GM23338 (cell line): ENCODE results near the gene NUCB1. TPM values are rescaled to one million over a fixed set of nuclear protein-coding genes. Genes with fewer than 3 reads are reported as not detected.

Experiments used
- ATAC-seq: fragments of 200-7000 bp; cut with Tn5 transposase; 3 replicates; pipeline ENCODE4 v1.9.1; 2020
- DNase-seq: peaks from one replicate; pipeline ENCODE4 v3.0.0-alpha.2; 2015; ENCODE audit warnings: low spot score
- H2AFZ ChIP-seq: fragments of 200-600 bp; sonication (generic); 2 replicates; pipeline ENCODE4 v1.8.0; 2016; ENCODE audit warnings: antibody characterized with exemption, mild to moderate bottlenecking, moderate library complexity
- H3F3A ChIP-seq: fragments of 200-600 bp; sonication (generic); replicated peaks from 2 replicates; pipeline ENCODE4 v1.8.0; 2017; ENCODE audit warnings: antibody characterized with exemption, mixed run types, low read depth
- H3K27ac ChIP-seq: fragments of 200-600 bp; sonication (generic); 2 replicates; pipeline ENCODE4 v1.6.1; 2016; ENCODE audit warnings: low read depth
- H3K27me3 ChIP-seq: fragments of 200-600 bp; sonication (generic); 2 replicates; pipeline ENCODE4 v1.8.0; 2016; ENCODE audit warnings: mild to moderate bottlenecking, mixed run types, moderate library complexity; ENCODE audit not compliant: insufficient read depth
- H3K36me3 ChIP-seq: fragments of 200-600 bp; sonication (generic); 2 replicates; pipeline ENCODE4 v1.8.0; 2016; ENCODE audit warnings: mild to moderate bottlenecking; ENCODE audit not compliant: insufficient read depth
- H3K4me1 ChIP-seq: fragments of 200-600 bp; sonication (generic); 2 replicates; pipeline ENCODE4 v1.8.0; 2016; ENCODE audit warnings: mild to moderate bottlenecking, moderate library complexity; ENCODE audit not compliant: insufficient read depth
- H3K4me2 ChIP-seq: fragments of 200-600 bp; sonication (generic); 2 replicates; pipeline ENCODE4 v1.7.1; 2017; ENCODE audit warnings: mixed run types
- H3K4me3 ChIP-seq: fragments of 200-600 bp; sonication (generic); 2 replicates; pipeline ENCODE4 v1.6.1; 2016; ENCODE audit warnings: mixed run types
- H3K79me2 ChIP-seq: fragments of 200-600 bp; sonication (generic); replicated peaks from 2 replicates; pipeline ENCODE4 v1.8.0; 2017; ENCODE audit warnings: mild to moderate bottlenecking; ENCODE audit not compliant: insufficient read depth
- H3K9me2 ChIP-seq: fragments of 200-600 bp; sonication (generic); 2 replicates; pipeline ENCODE4 v1.8.0; 2017; ENCODE audit not compliant: insufficient read depth
- H4K20me1 ChIP-seq: fragments of 200-600 bp; sonication (generic); replicated peaks from 2 replicates; pipeline ENCODE4 v1.8.0; 2017; ENCODE audit warnings: mild to moderate bottlenecking; ENCODE audit not compliant: insufficient read depth
- H3K27ac Mint-ChIP-seq: 2 replicates; pipeline ENCODE4 v1.8.0; 2020; ENCODE audit warnings: inconsistent platforms, mild to moderate bottlenecking, moderate library complexity, mixed read lengths
- H3K27me3 Mint-ChIP-seq: 3 replicates; pipeline ENCODE4 v1.8.0; 2022; ENCODE audit warnings: low read depth, mild to moderate bottlenecking, moderate library complexity, mixed read lengths, inconsistent platforms; ENCODE audit not compliant: insufficient read depth, poor library complexity
- H3K36me3 Mint-ChIP-seq: 3 replicates; pipeline ENCODE4 v1.8.0; 2021; ENCODE audit warnings: low read depth, mild to moderate bottlenecking, inconsistent platforms, moderate library complexity, mixed read lengths
- H3K4me1 Mint-ChIP-seq: 3 replicates; pipeline ENCODE4 v1.8.0; 2020; ENCODE audit warnings: mild to moderate bottlenecking, inconsistent platforms, mixed read lengths
- H3K4me3 Mint-ChIP-seq: 3 replicates; pipeline ENCODE4 v1.8.0; 2021; ENCODE audit warnings: moderate library complexity, mild to moderate bottlenecking, inconsistent platforms, mixed read lengths
- H3K9me3 Mint-ChIP-seq: 3 replicates; pipeline ENCODE4 v1.8.0; 2020; ENCODE audit warnings: moderate library complexity, mild to moderate bottlenecking, inconsistent platforms, mixed read lengths
- CREB1 ChIP-seq: fragments of 250-450 bp; sonication (Bioruptor Pico); IDR thresholded peaks from 2 replicates; pipeline ENCODE4 v1.5.0; 2020; ENCODE audit warnings: low read depth, mild to moderate bottlenecking, moderate library complexity
- CTCF ChIP-seq, 2 experiments: fragments of 200-600 bp in 1 of 2; sonication (generic) in 1 of 2; conservative IDR thresholded peaks; 2 replicates each; pipeline versions ENCODE4 v1.5.1 to v1.6.1; 2016 to 2017; ENCODE audit warnings: antibody characterized with exemption in 2 of 2, low read depth in 2 of 2, mild to moderate bottlenecking in 2 of 2, moderate library complexity in 1 of 2
- ETS1 ChIP-seq: IDR thresholded peaks from 2 replicates; pipeline ENCODE4 v1.6.1; 2016; ENCODE audit warnings: antibody characterized with exemption
- EZH2 ChIP-seq: fragments of 200-600 bp; sonication (generic); IDR thresholded peaks from one replicate; pipeline ENCODE4 v1.8.0; 2017; ENCODE audit warnings: antibody characterized with exemption, mild to moderate bottlenecking, low read depth; ENCODE audit not compliant: unreplicated experiment
- EZH2phosphoT487 ChIP-seq: fragments of 200-600 bp; sonication (generic); IDR thresholded peaks from one replicate; pipeline ENCODE4 v1.8.1; 2018; ENCODE audit warnings: antibody characterized with exemption; ENCODE audit not compliant: unreplicated experiment
- NANOG ChIP-seq: IDR thresholded peaks from 2 replicates; pipeline ENCODE4 v1.6.1; 2016; ENCODE audit warnings: antibody characterized with exemption, borderline replicate concordance
- POLR2AphosphoS5 ChIP-seq: IDR thresholded peaks from 2 replicates; pipeline ENCODE4 v1.6.1; 2016; ENCODE audit warnings: antibody characterized with exemption, low read depth
- ZNF114 ChIP-seq: fragments of 250-450 bp; sonication (Bioruptor Pico); IDR thresholded peaks from 2 replicates; pipeline ENCODE4 v1.5.0; 2020; ENCODE audit warnings: mild to moderate bottlenecking, moderate library complexity
- ZNF331 ChIP-seq: fragments of 250-450 bp; sonication (Bioruptor Pico); IDR thresholded peaks from 2 replicates; pipeline ENCODE4 v1.5.0; 2020; ENCODE audit warnings: low read depth, mild to moderate bottlenecking, moderate library complexity
- ZNF462 ChIP-seq: fragments of 250-450 bp; sonication (Bioruptor Pico); IDR thresholded peaks from 2 replicates; pipeline ENCODE4 v1.5.0; 2020; ENCODE audit warnings: mild to moderate bottlenecking, moderate library complexity
- polyA plus RNA-seq: library from polyadenylated mRNA; unstranded; fragments of >200 nt; fragmentation: Nextera tagmentation; extraction: Ambion mirVana; gene quantifications from 2 replicates; pipeline ENCODE4 v1.2.1, GENCODE V29; 2016
- total RNA-seq: library from RNA; depleted of rRNA; stranded (reverse); fragments of >200 nt; shearing (Covaris generic); gene quantifications from 2 replicates; pipeline ENCODE4 v1.2.3, GENCODE V29; 2014

NUCB1 gene
- total and polyA plus RNA-seq, 2 experiments from 2014 or later = 57.1 to 163 TPM

- H3F3A ChIP-seq = peaks cover 7% of the 10 kb centered on the region
- peak within 1 kb of the TSS; percentile 58 for H3K4me3 Mint-ChIP-seq
- peaks cover under 1% of the 10 kb centered on the region; the same call in 1 of the 2 replicates for H3K36me3 ChIP-seq
- peaks cover 16% of the 10 kb centered on the region for H3K36me3 Mint-ChIP-seq
- peaks cover 4% of the 10 kb centered on the region; the same call in 1 of the 3 replicates for H3K9me3 Mint-ChIP-seq
- H3K27me3 Mint-ChIP-seq = peaks cover 11% of the 10 kb centered on the region
- peak within 1 kb of the TSS; percentile 40 for H3K27ac Mint-ChIP-seq
- H3K4me1 Mint-ChIP-seq = peaks cover 26% of the 10 kb centered on the region
- peak within 1 kb of the TSS; percentile 99 for H2AFZ ChIP-seq
- no peak for TF ChIP-seq CTCF (conservative IDR thresholded peaks at IDR 0.05; ENCODE audit: low read depth in 2 of 2)
- TF ChIP-seq ZNF114 (CRISPR knock-in tag) = no peak
- TF ChIP-seq ZNF331 (CRISPR knock-in tag) = no peak
- TF ChIP-seq ETS1 = no peak
- TF ChIP-seq EZH2 = no peak
- TF ChIP-seq NANOG = no peak
- peaks cover 10% of the 10 kb centered on the region for H3K4me1 ChIP-seq
- peak within 1 kb of the TSS; percentile 78 for H3K4me2 ChIP-seq
- H3K4me3 ChIP-seq = peak within 1 kb of the TSS; percentile 38; the same call in 1 of the 2 replicates
- H3K79me2 ChIP-seq = peaks cover 3% of the 10 kb centered on the region
- H3K27ac ChIP-seq = peak within 1 kb of the TSS; percentile 78
- H3K27me3 ChIP-seq = no peaks in the 10 kb centered on the region
- H4K20me1 ChIP-seq = peaks cover 2% of the 10 kb centered on the region; the same call in 1 of the 2 replicates
- H3K9me2 ChIP-seq = no peaks in the 10 kb centered on the region
- ATAC-seq (peak; percentile 42), DNase-seq (no peak)
Observed at GRCh38 chr19:48868114-48868886, 31.8 kb upstream of the NUCB1 start, which contains the start of gene PLEKHA4. TSS of gene PLEKHA4 (minus strand) at chr19:48868617. CDS start at chr19:48867620, 997 bp downstream.

- Histone ChIP-seq H3K4me1 (peaks cover 12% of the 10 kb centered on the region), H3K79me2 (peaks cover 20% of the 10 kb centered on the region), H3K9me2 (no peaks in the 10 kb centered on the region), H3K27me3 (no peaks in the 10 kb centered on the region), H2AFZ (no peak overlapping the region), H3K4me2 (no peak overlapping the region), H3K36me3 (peaks cover 5% of the 10 kb centered on the region; the same call in 1 of the 2 replicates), H3K27ac (no peak overlapping the region), H3K4me3 (no peak overlapping the region), H3F3A (peaks cover 9% of the 10 kb centered on the region), H4K20me1 (peaks cover 13% of the 10 kb centered on the region)
- peaks cover 4% of the 10 kb centered on the region; the same call in 1 of the 3 replicates for H3K9me3 Mint-ChIP-seq
- peaks cover 20% of the 10 kb centered on the region for H3K36me3 Mint-ChIP-seq
- peaks cover 39% of the 10 kb centered on the region for H3K4me1 Mint-ChIP-seq
- ATAC-seq (no peak), DNase-seq (no peak)
- H3K4me3 Mint-ChIP-seq = no peak overlapping the region
- peaks cover 11% of the 10 kb centered on the region for H3K27me3 Mint-ChIP-seq
- no peak overlapping the region for H3K27ac Mint-ChIP-seq
- TF ChIP-seq POLR2AphosphoS5 = no peak
- no peak for TF ChIP-seq CREB1 (CRISPR knock-in tag)
- no peak for TF ChIP-seq ZNF462
- TF ChIP-seq EZH2phosphoT487 = no peak
- TF ChIP-seq ETS1 = no peak
- no peak for TF ChIP-seq EZH2
Observed at GRCh38 chr19:48870048-48870447, 30.1 kb upstream of the NUCB1 start.
